ENCODE results near the gene FAM118A.

FAM118A gene

GRCh38 chr22:45319324-45319685 is 9.6 kb downstream of the FAM118A start:
- H3K27ac ChIP-seq (ENCODE audit: low read length), result peak overlapping the region; percentile 82
- TF ChIP-seq CTCF (IDR thresholded peaks at IDR 0.05; ENCODE audit: low read depth, low read length) (no peak), EZH2phosphoT487 (IDR thresholded peaks at IDR 0.05; ENCODE audit: low read depth) (no peak)
- peaks cover 99% of the 10 kb centered on the region for H3K79me2 ChIP-seq (ENCODE audit: low read length)

GRCh38 chr22:45320357-45320976 is 10.7 kb downstream of the FAM118A start:
- Histone ChIP-seq H2AFZ (ENCODE audit: low read depth, low read length) (no peak overlapping the region), H3K27ac (ENCODE audit: low read length) (no peak overlapping the region), H3K9me3 (ENCODE audit: insufficient read depth, low read length) (no peaks in the 10 kb centered on the region), H3K9ac (ENCODE audit: low read length) (no peak overlapping the region), H3K4me2 (ENCODE audit: low read length) (0 out of 2 replicates have a peak overlapping the region, but pooled peaks have one; percentile 2), H3K4me1 (ENCODE audit: low read length) (peaks cover 53% of the 10 kb centered on the region), H3K4me3 (ENCODE audit: low read length) (no peak overlapping the region), H3K36me3 (replicated peaks; ENCODE audit: low read depth, low read length) (peaks cover 50% of the 10 kb centered on the region), H3K79me2 (ENCODE audit: low read length) (peaks cover 97% of the 10 kb centered on the region), H3K27me3 (ENCODE audit: low read depth, low read length) (no peaks in the 10 kb centered on the region), H4K20me1 (ENCODE audit: insufficient read depth, low read length) (peaks cover 30% of the 10 kb centered on the region)
- no peak for TF ChIP-seq EZH2phosphoT487 (IDR thresholded peaks at IDR 0.05; ENCODE audit: low read depth)
- no peak for TF ChIP-seq CTCF (IDR thresholded peaks at IDR 0.05; ENCODE audit: low read depth, low read length)

More at GRCh38 chr22:45319324-45319685, 9.6 kb downstream of the FAM118A start:
- H3K4me2 ChIP-seq (ENCODE audit: low read length), result peak overlapping the region; percentile 75
- H3K4me1 ChIP-seq (ENCODE audit: low read length), result peaks cover 65% of the 10 kb centered on the region
- no peak overlapping the region for H2AFZ ChIP-seq (ENCODE audit: low read depth, low read length)
- no peaks in the 10 kb centered on the region for H3K9me3 ChIP-seq (ENCODE audit: insufficient read depth, low read length)
- H3K4me3 ChIP-seq (ENCODE audit: low read length), result peak overlapping the region; percentile 64
- H3K9ac ChIP-seq (ENCODE audit: low read length), result peak overlapping the region; percentile 41
- peaks cover 27% of the 10 kb centered on the region for H4K20me1 ChIP-seq (ENCODE audit: insufficient read depth, low read length)
- peaks cover 44% of the 10 kb centered on the region for H3K36me3 ChIP-seq (replicated peaks; ENCODE audit: low read depth, low read length)
- no peaks in the 10 kb centered on the region for H3K27me3 ChIP-seq (ENCODE audit: low read depth, low read length)

GRCh38 chr22:45321827-45322226 is 12.1 kb downstream of the FAM118A start:
- peaks cover 40% of the 10 kb centered on the region for H3K4me1 ChIP-seq (ENCODE audit: low read length)
- H3K79me2 ChIP-seq (ENCODE audit: low read length), result peaks cover 91% of the 10 kb centered on the region
- H3K27ac ChIP-seq (ENCODE audit: low read length), result no peak overlapping the region
- H2AFZ ChIP-seq (ENCODE audit: low read depth, low read length), result no peak overlapping the region
- no peak for TF ChIP-seq CTCF (IDR thresholded peaks at IDR 0.05; ENCODE audit: low read depth, low read length)
- H3K4me3 ChIP-seq (ENCODE audit: low read length), result no peak overlapping the region
- no peaks in the 10 kb centered on the region for H3K27me3 ChIP-seq (ENCODE audit: low read depth, low read length)
- H4K20me1 ChIP-seq (ENCODE audit: insufficient read depth, low read length), result peaks cover 31% of the 10 kb centered on the region
- no peaks in the 10 kb centered on the region for H3K9me3 ChIP-seq (ENCODE audit: insufficient read depth, low read length)
- H3K4me2 ChIP-seq (ENCODE audit: low read length), result no peak overlapping the region
- H3K9ac ChIP-seq (ENCODE audit: low read length), result no peak overlapping the region
- peaks cover 52% of the 10 kb centered on the region for H3K36me3 ChIP-seq (replicated peaks; ENCODE audit: low read depth, low read length)

- peaks cover 28% of the 10 kb centered on the region for H3K4me1 ChIP-seq (ENCODE audit: low read length)
- H3K36me3 ChIP-seq (replicated peaks; ENCODE audit: low read depth, low read length), result peaks cover 57% of the 10 kb centered on the region
- H3K79me2 ChIP-seq (ENCODE audit: low read length), result peaks cover 79% of the 10 kb centered on the region
Measured at GRCh38 chr22:45322873-45323525, 13.3 kb downstream of the FAM118A start.

More at GRCh38 chr22:45322873-45323525, 13.3 kb downstream of the FAM118A start:
- Histone ChIP-seq H3K9me3 (ENCODE audit: insufficient read depth, low read length) (no peaks in the 10 kb centered on the region), H3K27ac (ENCODE audit: low read length) (no peak overlapping the region), H4K20me1 (ENCODE audit: insufficient read depth, low read length) (peaks cover 24% of the 10 kb centered on the region), H2AFZ (ENCODE audit: low read depth, low read length) (no peak overlapping the region), H3K27me3 (ENCODE audit: low read depth, low read length) (no peaks in the 10 kb centered on the region), H3K9ac (ENCODE audit: low read length) (no peak overlapping the region), H3K4me3 (ENCODE audit: low read length) (no peak overlapping the region), H3K4me2 (ENCODE audit: low read length) (no peak overlapping the region)
- TF ChIP-seq EZH2phosphoT487 (IDR thresholded peaks at IDR 0.05; ENCODE audit: low read depth) (no peak), CTCF (IDR thresholded peaks at IDR 0.05; ENCODE audit: low read depth, low read length) (no peak)
